BLaER1 treated with 17β-estradiol and CSF1 and Interleukin-3, amounts not matched to agents 10 nM and 100 nM (cell line): ENCODE data around the gene ARL5C.

Experiments used
- H3K27ac ChIP-seq, 11 experiments: shearing (Covaris generic); formaldehyde crosslinking; 2 replicates each; pipeline ENCODE4 v1.8.1; 2022
- H3K27me3 ChIP-seq, 11 experiments: shearing (Covaris generic); formaldehyde crosslinking; 2 replicates each; pipeline ENCODE4 v1.8.1; 2022
- H3K36me3 ChIP-seq, 11 experiments: shearing (Covaris generic); formaldehyde crosslinking; 2 replicates each; pipeline ENCODE4 v1.8.1; 2022
- H3K4me1 ChIP-seq, 10 experiments: shearing (Covaris generic); formaldehyde crosslinking; 2 replicates each; pipeline ENCODE4 v1.8.1; 2022
- H3K4me2 ChIP-seq, 11 experiments: shearing (Covaris generic); formaldehyde crosslinking; 2 replicates each; pipeline ENCODE4 v1.8.1; 2022
- H3K4me3 ChIP-seq, 10 experiments: shearing (Covaris generic); formaldehyde crosslinking; 2 replicates each; pipeline ENCODE4 v1.8.1; 2022
- H3K9ac ChIP-seq, 11 experiments: shearing (Covaris generic); formaldehyde crosslinking; 2 replicates each; pipeline ENCODE4 v1.8.1; 2022
- H3K9me3 ChIP-seq, 11 experiments: shearing (Covaris generic); formaldehyde crosslinking; replicated peaks in 1 of 11; 2 replicates each; pipeline ENCODE4 v1.8.1; 2022
- H4K20me1 ChIP-seq, 11 experiments: shearing (Covaris generic); formaldehyde crosslinking; 2 replicates each; pipeline ENCODE4 v1.8.1; 2022
- Cebpa-rat ChIP-seq, 11 experiments: shearing (Covaris generic); IDR thresholded peaks; 2 replicates each; pipeline ENCODE4 v1.8.1; 2022

Gene ARL5C

GRCh38 chr17:39161962-39162361, 4.0 kb downstream of the ARL5C start:
- H3K27ac ChIP-seq, result peak overlapping the region in 8 of 11 experiments; percentile 33 to 85 (median 74); a peak in 16 of 22 replicates
- peaks cover 17 to 27% (median 23%) of the 10 kb centered on the region in 11 experiments for H3K27me3 ChIP-seq
- H4K20me1 ChIP-seq, result 0 out of 22 replicates have a peak, but pooled peaks cover 0 to 2% (median 0%) of the 10 kb centered on the region in 11 experiments
- no peak for TF ChIP-seq Cebpa-rat (IDR thresholded peaks at IDR 0.05)
- H3K9ac ChIP-seq, result peak overlapping the region in 4 of 11 experiments; percentile 7 to 31 (median 19); a peak in 4 of 22 replicates
- no peaks in the 10 kb centered on the region for H3K36me3 ChIP-seq
- no peaks in the 10 kb centered on the region for H3K9me3 ChIP-seq
- H3K4me2 ChIP-seq, result peak overlapping the region in 9 of 11 experiments; percentile 59 to 71 (median 65); a peak in 18 of 22 replicates
- no peak overlapping the region for H3K4me3 ChIP-seq
- peaks cover 35 to 64% (median 59%) of the 10 kb centered on the region in 10 experiments for H3K4me1 ChIP-seq

GRCh38 chr17:39158623-39159022, 7.3 kb downstream of the ARL5C start:
- H3K4me1 ChIP-seq, result peaks cover 17 to 37% (median 29%) of the 10 kb centered on the region in 10 experiments
- H3K9ac ChIP-seq, result no peak overlapping the region
- peak overlapping the region in 3 of 11 experiments; percentile 7 to 26 (median 15); a peak in 2 of 22 replicates for H3K4me2 ChIP-seq
- H3K27me3 ChIP-seq, result no peaks in the 10 kb centered on the region
- H3K36me3 ChIP-seq, result no peaks in the 10 kb centered on the region
- H4K20me1 ChIP-seq, result no peaks in the 10 kb centered on the region
- no peak for TF ChIP-seq Cebpa-rat (IDR thresholded peaks at IDR 0.05)
- H3K4me3 ChIP-seq, result no peak overlapping the region
- H3K27ac ChIP-seq, result no peak overlapping the region
- no peaks in the 10 kb centered on the region for H3K9me3 ChIP-seq

GRCh38 chr17:39156491-39156890, 9.5 kb downstream of the ARL5C start:
- Histone ChIP-seq H3K36me3 (no peaks in the 10 kb centered on the region), H3K27ac (no peak overlapping the region), H3K4me1 (peaks cover 23 to 34% (median 28%) of the 10 kb centered on the region in 10 experiments), H3K4me2 (no peak overlapping the region), H4K20me1 (peaks cover 0 to 9% (median 0%) of the 10 kb centered on the region in 11 experiments; a peak in 5 of 22 replicates), H3K4me3 (no peak overlapping the region), H3K9me3 (no peaks in the 10 kb centered on the region), H3K9ac (no peak overlapping the region), H3K27me3 (peaks cover 12 to 13% (median 13%) of the 10 kb centered on the region in 11 experiments)
- no peak for TF ChIP-seq Cebpa-rat (IDR thresholded peaks at IDR 0.05)

GRCh38 chr17:39155654-39156053, 10.3 kb downstream of the ARL5C start:
- no peaks in the 10 kb centered on the region for H3K9me3 ChIP-seq
- H3K4me1 ChIP-seq, result peaks cover 15 to 31% (median 23%) of the 10 kb centered on the region in 10 experiments
- TF ChIP-seq Cebpa-rat (IDR thresholded peaks at IDR 0.05), result no peak
- no peak overlapping the region; a peak in 1 of 20 replicates for H3K4me3 ChIP-seq
- peak overlapping the region in 3 of 11 experiments; percentile 86 to 96 (median 89); a peak in 2 of 22 replicates for H3K4me2 ChIP-seq
- no peaks in the 10 kb centered on the region for H3K36me3 ChIP-seq
- H3K27me3 ChIP-seq, result peaks cover 20 to 22% (median 21%) of the 10 kb centered on the region in 11 experiments
- peaks cover 0 to 12% (median 0%) of the 10 kb centered on the region in 11 experiments; a peak in 9 of 22 replicates for H4K20me1 ChIP-seq
- no peak overlapping the region for H3K9ac ChIP-seq
- H3K27ac ChIP-seq, result no peak overlapping the region

- peak overlapping the region; percentile 34 to 82 (median 77) for H3K27ac ChIP-seq
- H3K9ac ChIP-seq, result peak overlapping the region; percentile 73 to 90 (median 82)
- no peaks in the 10 kb centered on the region for H3K36me3 ChIP-seq
- peak overlapping the region; percentile 80 to 96 (median 91) for H3K4me2 ChIP-seq
- peaks cover 0 to 18% (median 0%) of the 10 kb centered on the region in 11 experiments; a peak in 9 of 22 replicates for H4K20me1 ChIP-seq
- H3K4me3 ChIP-seq, result peak overlapping the region; percentile 70 to 96 (median 86)
- no peaks in the 10 kb centered on the region for H3K9me3 ChIP-seq
- no peak for TF ChIP-seq Cebpa-rat (IDR thresholded peaks at IDR 0.05)
- H3K4me1 ChIP-seq, result peaks cover 13 to 27% (median 20%) of the 10 kb centered on the region in 10 experiments
- H3K27me3 ChIP-seq, result peaks cover 39 to 42% (median 41%) of the 10 kb centered on the region in 11 experiments
Observed at GRCh38 chr17:39153599-39154051, 12.3 kb downstream of the ARL5C start.

GRCh38 chr17:39151943-39152818, 13.8 kb downstream of the ARL5C start:
- no peak for TF ChIP-seq Cebpa-rat (IDR thresholded peaks at IDR 0.05)
- peaks cover 39 to 43% (median 42%) of the 10 kb centered on the region in 11 experiments for H3K27me3 ChIP-seq
- H3K4me1 ChIP-seq, result peaks cover 11 to 27% (median 20%) of the 10 kb centered on the region in 10 experiments
- H3K9ac ChIP-seq, result peak overlapping the region in 9 of 11 experiments; percentile 22 to 90 (median 82); a peak in 13 of 22 replicates
- H3K4me3 ChIP-seq, result peak overlapping the region; percentile 70 to 96 (median 86)
- H4K20me1 ChIP-seq, result peaks cover 0 to 18% (median 0%) of the 10 kb centered on the region in 11 experiments; a peak in 9 of 22 replicates
- H3K4me2 ChIP-seq, result peak overlapping the region; percentile 80 to 96 (median 91)
- no peak overlapping the region for H3K27ac ChIP-seq
- no peaks in the 10 kb centered on the region for H3K36me3 ChIP-seq
- no peaks in the 10 kb centered on the region for H3K9me3 ChIP-seq

- H3K4me3 ChIP-seq, result peak within 1 kb of the TSS; percentile 70 to 96 (median 86); a peak in 19 of 20 replicates
- peak within 1 kb of the TSS; percentile 80 to 96 (median 91) for H3K4me2 ChIP-seq
- no peak for TF ChIP-seq Cebpa-rat (IDR thresholded peaks at IDR 0.05)
- no peaks in the 10 kb centered on the region for H3K9me3 ChIP-seq
- peaks cover 11 to 27% (median 20%) of the 10 kb centered on the region in 10 experiments for H3K4me1 ChIP-seq
- H3K36me3 ChIP-seq, result no peaks in the 10 kb centered on the region
- H3K27me3 ChIP-seq, result peaks cover 39 to 43% (median 42%) of the 10 kb centered on the region in 11 experiments
- H4K20me1 ChIP-seq, result peaks cover 0 to 18% (median 0%) of the 10 kb centered on the region in 11 experiments; a peak in 9 of 22 replicates
- peak within 1 kb of the TSS in 8 of 11 experiments; percentile 55 to 90 (median 82); a peak in 10 of 22 replicates for H3K9ac ChIP-seq
- H3K27ac ChIP-seq, result no peak within 1 kb of the TSS
Observed at GRCh38 chr17:39151150-39151942, 14.6 kb downstream of the ARL5C start, which contains the start of gene PLXDC1. PLXDC1 (minus strand) TSS chr17:39151637; CDS start chr17:39151437, 200 bp downstream.

GRCh38 chr17:39150795-39151149, 15.2 kb downstream of the ARL5C start:
- H3K4me3 ChIP-seq, result peak overlapping the region in 8 of 10 experiments; percentile 38 to 86 (median 51); a peak in 10 of 20 replicates

More at GRCh38 chr17:39150795-39151149, 15.2 kb downstream of the ARL5C start:
- Histone ChIP-seq H3K36me3 (no peaks in the 10 kb centered on the region), H3K9ac (no peak overlapping the region), H3K27me3 (peaks cover 39 to 43% (median 42%) of the 10 kb centered on the region in 11 experiments), H4K20me1 (peaks cover 0 to 18% (median 0%) of the 10 kb centered on the region in 11 experiments; a peak in 9 of 22 replicates), H3K27ac (no peak overlapping the region), H3K4me2 (peak overlapping the region; percentile 67 to 96 (median 76); a peak in 18 of 22 replicates), H3K9me3 (no peaks in the 10 kb centered on the region), H3K4me1 (peaks cover 11 to 27% (median 20%) of the 10 kb centered on the region in 10 experiments)
- TF ChIP-seq Cebpa-rat (IDR thresholded peaks at IDR 0.05), result no peak
